B cell (primary cell): Measurements from ENCODE around the gene CTDNEP1. TPM values are rescaled to one million over a fixed set of nuclear protein-coding genes. Genes with fewer than 3 reads are reported as not detected.
A peak's percentile ranks its signal among the peaks of the same experiment; 100 is the strongest.

ENCODE experiments used
- ATAC-seq: fragments of 200-7000 bp; cut with Tn5 transposase; one replicate; pipeline ENCODE4 v1.10.0; 2021; ENCODE audit warnings: low read depth, mild to moderate bottlenecking, moderate number of reproducible peaks, moderate library complexity
- CTCF ChIA-PET: fragments of 350-600 bp; sonication (Branson Sonifier 250); formaldehyde crosslinking; loops from one replicate; lab custom pipeline; 2021; ENCODE audit warnings: antibody characterized with exemption, inconsistent platforms; lab: Charles Lee
- POLR2A ChIA-PET: fragments of 350-600 bp; sonication (Branson Sonifier 250); formaldehyde crosslinking; loops from one replicate; lab custom pipeline; 2021; ENCODE audit warnings: antibody characterized with exemption; lab: Charles Lee
- DNase-seq: peaks from one replicate; pipeline ENCODE4 v3.0.0; 2013
- H2AFZ ChIP-seq: 2 replicates; pipeline ENCODE4 v1.6.1; 2012; ENCODE audit warnings: mild to moderate bottlenecking, low read depth, low read length; ENCODE audit not compliant: insufficient read depth, poor library complexity, severe bottlenecking
- H3K27ac ChIP-seq, 2 donors: 1 replicate in 1 of 2; 2 replicates in 1 of 2; pipeline ENCODE4 v1.5.1; 2012 to 2013; ENCODE audit warnings: low read length in 2 of 2, mild to moderate bottlenecking in 2 of 2, moderate library complexity in 1 of 2
- H3K27me3 ChIP-seq, 4 experiments: fragments of 200-600 bp in 1 of 4; sonication (generic) in 1 of 4; replicated peaks in 1 of 4; 1 replicate in 2 of 4; 2 replicates in 2 of 4; pipeline versions ENCODE4 v1.6.1 to v1.7.0; 2013 to 2016; ENCODE audit warnings: low read length in 3 of 4, mild to moderate bottlenecking in 2 of 4, mixed read lengths in 1 of 4, moderate library complexity in 1 of 4; ENCODE audit not compliant: insufficient read depth in 4 of 4, control insufficient read depth in 3 of 4; ENCODE audit errors: control extremely low read depth in 1 of 4
- H3K36me3 ChIP-seq, 2 experiments: replicated peaks in 1 of 2; 1 replicate in 1 of 2; 2 replicates in 1 of 2; pipeline versions ENCODE4 v1.6.1 to v1.7.1; 2013; ENCODE audit warnings: low read length in 1 of 2; ENCODE audit not compliant: insufficient read depth in 2 of 2, control insufficient read depth in 1 of 2; ENCODE audit errors: control extremely low read depth in 1 of 2, extremely low read depth in 1 of 2
- H3K4me1 ChIP-seq, 2 donors: fragments of 200-600 bp in 1 of 2; sonication (generic) in 1 of 2; 1 replicate in 1 of 2; 2 replicates in 1 of 2; pipeline versions ENCODE4 v1.5.1 to v1.6.1; 2013 to 2017; ENCODE audit warnings: low read length in 2 of 2; ENCODE audit not compliant: control insufficient read depth in 2 of 2, insufficient read depth in 2 of 2
- H3K4me2 ChIP-seq: replicated peaks from 2 replicates; pipeline ENCODE3; 2012; ENCODE audit warnings: mild to moderate bottlenecking, low read depth, low read length; ENCODE audit not compliant: poor library complexity, severe bottlenecking
- H3K4me3 ChIP-seq, 5 experiments: fragments of 200-600 bp in 1 of 5; sonication (generic) in 1 of 5; 1 replicate in 3 of 5; 2 replicates in 2 of 5; pipeline versions ENCODE4 v1.5.1 to v1.7.0; 2011 to 2016; ENCODE audit warnings: low read length in 4 of 5, mild to moderate bottlenecking in 4 of 5, low read depth in 2 of 5, control low read depth in 1 of 5, moderate library complexity in 1 of 5; ENCODE audit not compliant: insufficient read depth in 1 of 5; ENCODE audit errors: control extremely low read depth in 1 of 5, extremely low read depth in 1 of 5
- H3K79me2 ChIP-seq: fragments of 200-600 bp; sonication (generic); one replicate; pipeline ENCODE4 v1.6.0; 2016; ENCODE audit warnings: low read length; ENCODE audit not compliant: control insufficient read depth, insufficient read depth
- H3K9ac ChIP-seq: fragments of 200-600 bp; sonication (generic); 2 replicates; pipeline ENCODE4 v1.6.1; 2017; ENCODE audit warnings: mild to moderate bottlenecking, low read length, moderate library complexity
- H3K9me3 ChIP-seq, 3 donors: one replicate each; pipeline versions ENCODE4 v1.6.1 to v1.7.1; 2013; ENCODE audit warnings: low read length in 2 of 3; ENCODE audit not compliant: control insufficient read depth in 2 of 3, insufficient read depth in 1 of 3; ENCODE audit errors: control extremely low read depth in 1 of 3
- H4K20me1 ChIP-seq: 2 replicates; pipeline ENCODE4 v1.6.0; 2012; ENCODE audit warnings: mild to moderate bottlenecking, low read length; ENCODE audit not compliant: insufficient read depth, control insufficient read depth, poor library complexity, severe bottlenecking
- H3K27ac Mint-ChIP-seq: one replicate; pipeline ENCODE4 v1.8.0; 2021; ENCODE audit warnings: mixed read lengths
- H3K27me3 Mint-ChIP-seq: one replicate; pipeline ENCODE4 v1.8.0; 2021; ENCODE audit warnings: mixed read lengths
- H3K4me1 Mint-ChIP-seq: one replicate; pipeline ENCODE4 v1.8.0; 2021; ENCODE audit warnings: mixed read lengths
- H3K4me3 Mint-ChIP-seq: one replicate; pipeline ENCODE4 v1.8.0; 2021; ENCODE audit warnings: mixed read lengths
- H3K9me3 Mint-ChIP-seq: one replicate; pipeline ENCODE4 v1.8.0; 2022; ENCODE audit warnings: mixed read lengths; ENCODE audit not compliant: insufficient read depth
- CTCF ChIP-seq: fragments of 200-600 bp; IDR thresholded peaks from one replicate; pipeline ENCODE4 v1.8.0; 2022; ENCODE audit warnings: antibody characterized with exemption, mild to moderate bottlenecking
- EZH2 ChIP-seq: IDR thresholded peaks from 2 replicates; pipeline ENCODE4 v1.6.1; 2012; ENCODE audit warnings: borderline replicate concordance, low read depth, mild to moderate bottlenecking, moderate library complexity, low read length; ENCODE audit not compliant: insufficient read depth, poor library complexity, severe bottlenecking
- WGBS: methylation state at CpG from one replicate; pipeline ENCODE4 v1.1.5; 2013; ENCODE audit warnings: missing lambda C conversion rate; ENCODE audit not compliant: insufficient coverage; 5-methylcytosine and 5-hydroxymethylcytosine counted together
- intact Hi-C: fragments of 100-400 bp; cut with micrococcal nuclease; formaldehyde crosslinking; loops from one replicate; pipeline ENCODE4 v1.10.0; 2022
- polyA plus RNA-seq: library from polyadenylated mRNA; depleted of rRNA; stranded (reverse); fragments of >200 nt; gene quantifications from 2 replicates; pipeline ENCODE4 v1.2.3, GENCODE V29; 2012
- total RNA-seq, 2 donors: library from RNA; stranded (reverse); fragments of 120-200 nt in 1 of 2; gene quantifications; 1 replicate in 1 of 2; 2 replicates in 1 of 2; pipeline versions ENCODE4 v1.2.3 to v1.2.4, GENCODE V29; 2013 to 2022

Gene CTDNEP1
- total and polyA plus RNA-seq, 2 donors (not counting 1 experiment from before 2014, with no cell fraction given): 125 to 162 TPM

- peaks cover 22% of the 10 kb centered on the region for H4K20me1 ChIP-seq
- WGBS: under 1% methylated on average over 53 of the region's 72 CpGs
- H3K4me3 Mint-ChIP-seq: peak within 1 kb of the TSS; percentile 98
- H3K36me3 ChIP-seq: peaks cover 0 to 27% of the 10 kb centered on the region in 2 experiments
- peaks cover 42 to 49% of the 10 kb centered on the region in 2 donors for H3K4me1 ChIP-seq
- peak within 1 kb of the TSS; percentile 74 to 97 (median 75) for H3K4me3 ChIP-seq
- peaks cover 42% of the 10 kb centered on the region for H3K79me2 ChIP-seq
- H3K9ac ChIP-seq: peak within 1 kb of the TSS; percentile 94
- TF ChIP-seq EZH2 (no peak), CTCF (no peak)
- peak; percentile 98 for DNase-seq
- H3K27me3 ChIP-seq: no peaks in the 10 kb centered on the region
- H3K9me3 Mint-ChIP-seq: no peaks in the 10 kb centered on the region
- H3K9me3 ChIP-seq: no peaks in the 10 kb centered on the region
- peak within 1 kb of the TSS; percentile 79 for H3K4me2 ChIP-seq
- H3K4me1 Mint-ChIP-seq: peaks cover 61% of the 10 kb centered on the region
- POLR2A ChIA-PET: interaction anchor here (0.6 to 13.1 kb wide), 8 partner anchors 11 to 1008 kb away, joined by 3 to 157 read pairs (median 4); partner anchors contain the start of genes ACADVL, CTC1, CTDNEP1 and DLG4
- H2AFZ ChIP-seq: peak within 1 kb of the TSS; percentile 65
- CTCF ChIA-PET: interaction anchor here (0.5 to 5.0 kb wide), 5 partner anchors 10 to 373 kb away, joined by 3 to 36 read pairs (median 5); partner anchors contain the start of genes ACADVL, CTDNEP1, DLG4 and ELP5
- peak within 1 kb of the TSS; percentile 55 to 97 for H3K27ac ChIP-seq
- H3K27ac Mint-ChIP-seq: peak within 1 kb of the TSS; percentile 100
- peak; percentile 64 for ATAC-seq
- intact Hi-C loops: loop anchor here (1.0 to 5.0 kb wide), 7 partner anchors 20 to 447 kb away; partner anchors contain the start of genes ACADVL, DLG4, EIF5A and SENP3
- H3K27me3 Mint-ChIP-seq: no peaks in the 10 kb centered on the region
Observed at GRCh38 chr17:7239091-7240027, 12.2 kb downstream of the CTDNEP1 start, which contains the start of gene PHF23. Gene PHF23, minus strand, starts transcription at chr17:7239457. Its CDS starts 178 bp downstream, at chr17:7239279.
